ENCODE data around the gene PRR5.

The PRR5 gene

DNA sequence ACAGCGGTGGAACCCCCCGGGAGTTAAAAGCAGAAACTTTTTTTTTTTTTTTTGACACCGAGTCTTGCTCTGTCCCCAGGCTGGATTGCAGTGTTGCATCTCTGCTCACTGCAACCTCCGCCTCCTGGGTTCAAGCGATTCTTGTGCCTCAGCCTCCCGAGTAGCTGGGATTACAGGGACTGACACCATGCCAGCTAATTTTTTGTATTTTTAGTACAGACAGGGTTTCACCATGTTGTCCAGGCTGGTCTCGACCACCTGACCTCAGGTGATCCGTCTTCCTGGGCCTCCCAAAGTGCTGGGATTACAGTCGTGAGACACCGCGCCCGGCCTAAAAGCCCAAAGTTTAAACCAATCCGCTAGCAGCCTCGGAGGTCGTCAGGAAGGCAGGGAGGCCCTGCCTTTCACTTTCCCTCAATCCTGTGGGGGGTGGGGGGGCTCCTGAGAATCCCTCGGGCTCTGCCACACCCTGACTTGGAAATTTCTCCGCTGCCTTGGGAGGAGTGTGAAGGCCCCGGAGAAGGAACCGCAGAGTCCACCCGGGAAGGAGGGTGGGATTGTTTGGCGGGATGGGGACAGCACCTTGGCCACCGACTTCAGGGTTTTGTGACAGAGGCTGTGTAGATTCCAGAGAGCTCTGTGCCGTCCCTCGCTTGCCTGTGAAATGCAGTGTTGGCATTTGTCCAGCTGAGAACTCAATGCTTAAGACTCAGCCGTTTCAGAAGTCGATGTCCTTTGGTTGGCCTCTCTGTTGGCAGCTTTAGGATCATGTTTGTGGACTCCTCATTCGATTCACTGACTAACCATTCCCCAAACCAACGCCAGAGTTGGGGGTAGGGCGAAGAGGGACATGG, 51.4 kb downstream of the PRR5 start:
- no peak overlapping the region for H3K4me3 ChIP-seq (ENCODE audit: control insufficient read depth, low read depth, low read length)
- TF ChIP-seq, protein P1, sequence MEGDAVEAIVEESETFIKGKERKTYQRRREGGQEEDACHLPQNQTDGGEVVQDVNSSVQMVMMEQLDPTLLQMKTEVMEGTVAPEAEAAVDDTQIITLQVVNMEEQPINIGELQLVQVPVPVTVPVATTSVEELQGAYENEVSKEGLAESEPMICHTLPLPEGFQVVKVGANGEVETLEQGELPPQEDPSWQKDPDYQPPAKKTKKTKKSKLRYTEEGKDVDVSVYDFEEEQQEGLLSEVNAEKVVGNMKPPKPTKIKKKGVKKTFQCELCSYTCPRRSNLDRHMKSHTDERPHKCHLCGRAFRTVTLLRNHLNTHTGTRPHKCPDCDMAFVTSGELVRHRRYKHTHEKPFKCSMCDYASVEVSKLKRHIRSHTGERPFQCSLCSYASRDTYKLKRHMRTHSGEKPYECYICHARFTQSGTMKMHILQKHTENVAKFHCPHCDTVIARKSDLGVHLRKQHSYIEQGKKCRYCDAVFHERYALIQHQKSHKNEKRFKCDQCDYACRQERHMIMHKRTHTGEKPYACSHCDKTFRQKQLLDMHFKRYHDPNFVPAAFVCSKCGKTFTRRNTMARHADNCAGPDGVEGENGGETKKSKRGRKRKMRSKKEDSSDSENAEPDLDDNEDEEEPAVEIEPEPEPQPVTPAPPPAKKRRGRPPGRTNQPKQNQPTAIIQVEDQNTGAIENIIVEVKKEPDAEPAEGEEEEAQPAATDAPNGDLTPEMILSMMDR (conservative IDR thresholded peaks at IDR 0.05; ENCODE audit: control insufficient read depth, insufficient read depth, low read depth, low read length) = no peak
- DNase-seq (ENCODE audit: low read depth) = peak; percentile 58

DNA sequence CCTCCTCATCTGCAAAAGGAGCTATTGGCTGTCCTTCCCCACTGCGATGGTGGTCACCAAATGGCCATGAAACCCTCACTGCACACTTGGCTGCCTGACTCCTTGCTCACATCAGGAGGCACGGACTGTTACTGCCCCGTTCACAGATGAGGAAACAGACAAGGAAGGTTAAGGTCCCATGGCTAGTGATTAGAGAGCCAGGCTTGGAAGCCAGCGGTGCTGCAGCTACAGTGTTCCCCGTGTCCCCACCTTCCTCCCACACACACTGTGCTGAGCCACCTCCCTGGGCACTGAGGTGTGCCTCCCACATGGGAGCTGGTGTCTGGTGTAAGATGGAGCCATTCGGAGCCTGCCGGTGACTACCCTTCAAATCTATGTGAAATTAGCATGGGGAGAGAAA, 53.0 kb downstream of the PRR5 start:
- H3K4me3 ChIP-seq (ENCODE audit: control insufficient read depth, low read depth, low read length) = no peak overlapping the region
- no peak for DNase-seq (ENCODE audit: low read depth)
- TF ChIP-seq, protein P1 (conservative IDR thresholded peaks at IDR 0.05; ENCODE audit: control insufficient read depth, insufficient read depth, low read depth, low read length) = no peak

DNA sequence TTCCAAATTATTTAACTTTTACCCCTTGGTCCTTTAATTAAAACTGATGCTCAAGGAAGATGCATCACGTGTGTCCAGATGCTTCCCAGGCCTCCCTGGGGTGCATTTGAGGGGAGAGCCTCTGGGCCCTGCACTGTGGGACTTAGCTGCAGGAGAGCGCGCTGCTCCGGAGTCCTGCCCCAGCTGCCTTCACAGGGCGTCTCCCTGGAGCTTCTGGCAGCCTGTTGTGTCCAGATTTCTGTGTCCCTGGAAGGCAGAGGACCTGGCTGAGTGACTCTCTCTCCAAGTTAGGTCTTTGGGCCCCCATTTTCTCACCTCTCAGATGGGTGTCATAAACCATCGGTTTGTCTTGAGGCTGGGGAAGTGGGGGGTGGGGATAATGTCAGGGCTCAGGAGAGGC, 53.4 kb downstream of the PRR5 start:
- TF ChIP-seq, protein P1 (conservative IDR thresholded peaks at IDR 0.05; ENCODE audit: control insufficient read depth, insufficient read depth, low read depth, low read length) = no peak
- no peak for DNase-seq (ENCODE audit: low read depth)
- H3K4me3 ChIP-seq (ENCODE audit: control insufficient read depth, low read depth, low read length) = no peak overlapping the region

DNA sequence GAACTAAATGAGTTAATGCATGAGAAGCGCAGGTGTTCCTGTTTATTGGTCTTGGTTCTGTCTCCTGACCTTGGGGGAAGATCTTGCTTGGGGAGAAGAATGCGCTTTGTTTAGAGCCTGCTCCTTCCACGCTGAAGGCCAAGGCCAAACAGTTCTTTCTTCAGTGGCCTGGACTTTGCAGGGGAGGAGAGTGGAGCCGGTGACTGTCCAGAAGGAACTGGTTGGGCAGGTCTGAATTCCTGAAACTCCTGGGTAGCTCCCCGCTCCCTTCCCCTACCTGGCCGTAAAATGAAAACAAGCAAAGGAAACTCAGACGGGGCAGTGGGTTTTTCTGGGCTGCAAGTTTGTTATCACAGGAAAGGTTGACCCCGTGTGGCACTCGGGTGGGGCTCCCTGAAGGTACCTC, 54.0 kb downstream of the PRR5 start:
- no peak overlapping the region for H3K4me3 ChIP-seq (ENCODE audit: control insufficient read depth, low read depth, low read length)
- DNase-seq (ENCODE audit: low read depth) = no peak
- TF ChIP-seq, protein P1 (conservative IDR thresholded peaks at IDR 0.05; ENCODE audit: control insufficient read depth, insufficient read depth, low read depth, low read length) = no peak

DNA sequence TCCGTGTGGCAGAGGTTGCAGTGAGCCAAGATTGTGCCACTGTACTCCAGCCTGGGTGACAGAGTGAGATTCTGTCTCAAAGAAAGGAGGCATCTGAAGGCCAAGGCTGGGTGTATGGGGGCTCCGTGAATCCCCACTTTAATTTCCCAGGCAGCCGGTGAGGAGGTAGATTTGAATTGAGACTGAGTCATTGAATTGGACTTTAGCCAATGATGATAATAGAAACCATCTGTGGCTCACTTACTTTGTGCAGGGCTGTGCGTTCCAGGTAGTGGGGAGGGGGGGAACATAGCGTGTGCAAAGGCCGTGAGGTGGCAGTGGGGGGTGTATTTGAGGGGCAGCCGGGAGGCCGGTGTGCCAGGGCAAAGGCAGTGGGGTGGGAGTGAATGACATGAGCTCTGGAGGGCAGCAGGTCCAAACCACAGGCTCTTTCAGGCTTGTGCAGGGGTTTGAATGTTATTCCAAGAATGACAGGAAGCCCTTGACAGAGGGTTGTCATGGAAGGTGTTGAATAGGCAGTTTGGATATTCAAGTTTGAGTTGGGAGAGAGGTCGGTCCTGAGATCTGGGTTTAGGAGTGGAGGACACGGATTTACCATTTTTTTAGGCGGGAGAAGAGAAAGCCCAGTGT, 56.5 kb downstream of the PRR5 start:
- no peak overlapping the region for H3K4me3 ChIP-seq (ENCODE audit: control insufficient read depth, low read depth, low read length)
- DNase-seq (ENCODE audit: low read depth) = peak; percentile 62
- TF ChIP-seq, protein P1 (conservative IDR thresholded peaks at IDR 0.05; ENCODE audit: control insufficient read depth, insufficient read depth, low read depth, low read length) = no peak

DNA sequence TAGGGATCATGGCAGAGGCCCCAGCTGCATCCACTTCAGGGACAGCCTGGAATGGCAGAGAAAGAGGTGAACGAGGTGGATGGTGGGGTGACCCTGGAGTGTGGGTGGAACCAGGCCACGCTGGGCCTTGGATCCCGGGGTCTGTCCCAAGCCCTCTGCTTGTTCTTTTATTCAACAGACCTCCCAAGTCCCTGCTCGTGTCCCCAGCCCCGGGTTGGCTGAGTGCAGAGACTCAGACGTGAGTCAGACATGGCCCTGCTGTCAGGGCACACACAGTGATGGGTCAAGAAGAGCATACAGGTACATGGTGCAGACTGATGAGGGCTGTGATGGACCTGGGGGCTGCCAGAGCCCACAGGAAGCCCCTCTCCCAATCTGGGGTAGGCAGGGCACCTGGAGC, 57.0 kb downstream of the PRR5 start:
- TF ChIP-seq, protein P1 (conservative IDR thresholded peaks at IDR 0.05; ENCODE audit: control insufficient read depth, insufficient read depth, low read depth, low read length) = no peak

More for the DNA sequence above, 57.0 kb downstream of the PRR5 start:
- no peak overlapping the region for H3K4me3 ChIP-seq (ENCODE audit: control insufficient read depth, low read depth, low read length)
- no peak for DNase-seq (ENCODE audit: low read depth)
